H1 (cell line): ENCODE measurements around the gene UTS2B.

Experiments
- ASH2L ChIP-seq: fragments of 200-600, 300-600 bp; sonication (generic); IDR thresholded peaks from one replicate; pipeline ENCODE4 v1.7.1; 2017; ENCODE audit warnings: low read length
- CEBPB ChIP-seq: IDR thresholded peaks from 2 replicates; pipeline ENCODE4 v1.6.1; 2012; ENCODE audit warnings: low read depth, low read length
- CTCF ChIP-seq, 3 experiments: IDR thresholded peaks; 1 replicate in 2 of 3; 2 replicates in 1 of 3; pipeline versions ENCODE4 v1.5.1 to v1.6.1; 2011; ENCODE audit warnings: low read length in 3 of 3, mild to moderate bottlenecking in 3 of 3, inconsistent platforms in 2 of 3, low read depth in 1 of 3, moderate library complexity in 1 of 3; ENCODE audit not compliant: insufficient read depth in 1 of 3; ENCODE audit errors: control extremely low read depth in 1 of 3
- POLR2A ChIP-seq, 2 experiments: IDR thresholded peaks; 1 replicate in 1 of 2; 2 replicates in 1 of 2; pipeline ENCODE4 v1.6.1; 2011; ENCODE audit warnings: low read depth in 2 of 2, low read length in 2 of 2, mild to moderate bottlenecking in 2 of 2; ENCODE audit errors: control extremely low read depth in 1 of 2
- SP2 ChIP-seq: IDR thresholded peaks from 2 replicates; pipeline ENCODE4 v1.6.1; 2012; ENCODE audit warnings: mild to moderate bottlenecking, low read length, inconsistent platforms
- TAF1 ChIP-seq: IDR thresholded peaks from 2 replicates; pipeline ENCODE4 v1.6.1; 2011; ENCODE audit warnings: mild to moderate bottlenecking, low read depth, low read length
- TAF7 ChIP-seq: optimal IDR thresholded peaks from 2 replicates; pipeline ENCODE3; 2011; ENCODE audit warnings: low read depth, mild to moderate bottlenecking, inconsistent platforms, low read length, moderate library complexity, borderline replicate concordance

DNA sequence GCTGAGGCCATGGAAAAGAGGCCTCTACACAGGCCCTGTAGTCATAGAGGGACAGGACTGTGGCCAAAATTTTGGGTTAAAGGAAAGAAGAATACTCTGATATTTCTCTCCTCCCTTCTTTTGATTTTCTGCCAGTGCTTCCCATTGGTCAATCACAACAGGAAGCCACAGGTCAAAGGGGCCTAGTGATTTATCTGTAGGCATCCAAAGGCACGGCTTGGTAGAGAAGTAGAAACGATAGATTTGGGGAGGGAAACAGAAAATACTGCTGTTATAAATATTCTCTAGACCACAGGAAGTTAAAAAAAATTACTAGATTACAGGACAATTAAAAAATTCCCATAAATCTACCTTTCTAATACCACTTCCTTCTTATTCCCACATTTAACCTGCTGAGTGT is 2.8 kb downstream of the UTS2B start:
- TF ChIP-seq TAF7 (no peak), ASH2L (no peak), POLR2A (IDR thresholded peaks at IDR 0.05; ENCODE audit: control extremely low read depth in 1 of 2, low read depth in 2 of 2, low read length in 2 of 2) (no peak), CTCF (IDR thresholded peaks at IDR 0.05; ENCODE audit: control extremely low read depth in 1 of 3, insufficient read depth in 1 of 3, low read depth in 1 of 3, low read length in 3 of 3) (no peak), TAF1 (no peak), SP2 (no peak), CEBPB (no peak)
